ENCODE data around the gene DYRK1B.

DNA sequence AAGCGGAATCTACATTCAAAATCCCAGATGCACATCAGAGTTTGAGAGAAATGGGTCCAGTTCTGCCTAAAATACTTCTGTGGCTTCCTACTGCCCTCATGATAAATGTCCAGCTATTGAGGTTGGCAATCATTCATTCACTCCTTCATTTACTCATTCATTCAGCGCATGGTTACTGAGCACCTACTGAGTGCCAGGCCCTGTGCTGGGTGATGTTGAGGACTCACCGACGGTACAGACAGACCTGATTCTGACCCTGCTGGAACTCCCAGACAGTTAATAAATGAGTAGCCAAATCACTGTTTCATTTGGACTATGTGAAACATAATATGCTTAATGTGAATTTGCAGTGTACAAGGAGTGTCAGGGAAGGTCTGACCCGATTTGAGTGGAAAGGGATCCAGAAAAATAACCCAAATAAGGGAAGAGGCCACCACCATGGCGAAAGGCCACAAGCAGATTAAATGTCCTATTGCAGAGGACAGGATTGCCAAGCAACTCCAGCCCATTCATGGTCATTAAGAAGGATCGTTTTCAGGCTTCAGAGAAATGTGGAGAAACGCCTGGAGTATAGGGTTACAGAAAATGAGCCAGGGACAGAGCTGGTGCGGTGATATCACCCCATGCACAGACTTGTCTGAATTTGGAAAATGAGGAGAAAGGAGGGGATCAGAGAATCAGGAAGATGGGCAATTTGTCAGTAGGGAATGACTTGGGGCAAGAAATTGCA lies 20.5 kb downstream of the DYRK1B start:
- TF ChIP-seq, protein P1, sequence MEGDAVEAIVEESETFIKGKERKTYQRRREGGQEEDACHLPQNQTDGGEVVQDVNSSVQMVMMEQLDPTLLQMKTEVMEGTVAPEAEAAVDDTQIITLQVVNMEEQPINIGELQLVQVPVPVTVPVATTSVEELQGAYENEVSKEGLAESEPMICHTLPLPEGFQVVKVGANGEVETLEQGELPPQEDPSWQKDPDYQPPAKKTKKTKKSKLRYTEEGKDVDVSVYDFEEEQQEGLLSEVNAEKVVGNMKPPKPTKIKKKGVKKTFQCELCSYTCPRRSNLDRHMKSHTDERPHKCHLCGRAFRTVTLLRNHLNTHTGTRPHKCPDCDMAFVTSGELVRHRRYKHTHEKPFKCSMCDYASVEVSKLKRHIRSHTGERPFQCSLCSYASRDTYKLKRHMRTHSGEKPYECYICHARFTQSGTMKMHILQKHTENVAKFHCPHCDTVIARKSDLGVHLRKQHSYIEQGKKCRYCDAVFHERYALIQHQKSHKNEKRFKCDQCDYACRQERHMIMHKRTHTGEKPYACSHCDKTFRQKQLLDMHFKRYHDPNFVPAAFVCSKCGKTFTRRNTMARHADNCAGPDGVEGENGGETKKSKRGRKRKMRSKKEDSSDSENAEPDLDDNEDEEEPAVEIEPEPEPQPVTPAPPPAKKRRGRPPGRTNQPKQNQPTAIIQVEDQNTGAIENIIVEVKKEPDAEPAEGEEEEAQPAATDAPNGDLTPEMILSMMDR (IDR thresholded peaks at IDR 0.05) = no peak
- TF ChIP-seq POLR2A (IDR thresholded peaks at IDR 0.05) = no peak

Data from heart left ventricle (tissue), 13 donors.